ENCODE measurements around the gene MCM7.

The MCM7 gene

DNA sequence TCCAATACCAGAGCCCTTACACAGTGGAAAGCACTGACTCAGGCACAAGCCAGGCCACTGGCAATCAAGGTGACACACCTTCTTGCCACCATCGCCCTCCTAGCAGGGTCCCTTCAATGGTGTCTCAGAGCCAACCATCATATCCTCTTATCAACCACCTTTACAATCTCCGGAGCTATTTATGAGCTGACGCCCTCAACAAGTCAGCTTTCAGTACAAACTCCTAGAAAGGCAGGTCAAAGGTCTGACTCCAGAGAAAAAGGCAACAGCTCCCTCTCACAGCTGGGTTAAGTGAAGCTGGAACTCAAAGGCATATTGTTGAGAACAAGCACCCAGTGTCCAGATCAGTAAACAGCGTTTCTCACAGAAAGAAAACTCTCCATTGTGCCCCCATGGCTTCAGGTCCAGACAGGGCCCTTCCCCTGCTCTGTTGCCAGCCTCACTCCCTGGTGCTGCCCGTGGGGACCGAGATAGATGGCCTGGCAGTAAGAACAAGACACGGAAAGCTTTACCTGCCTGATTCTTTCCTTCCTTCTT, 22.1 kb downstream of the MCM7 start:
- no peak for DNase-seq (ENCODE audit: low read depth)
- TF ChIP-seq, protein P1, sequence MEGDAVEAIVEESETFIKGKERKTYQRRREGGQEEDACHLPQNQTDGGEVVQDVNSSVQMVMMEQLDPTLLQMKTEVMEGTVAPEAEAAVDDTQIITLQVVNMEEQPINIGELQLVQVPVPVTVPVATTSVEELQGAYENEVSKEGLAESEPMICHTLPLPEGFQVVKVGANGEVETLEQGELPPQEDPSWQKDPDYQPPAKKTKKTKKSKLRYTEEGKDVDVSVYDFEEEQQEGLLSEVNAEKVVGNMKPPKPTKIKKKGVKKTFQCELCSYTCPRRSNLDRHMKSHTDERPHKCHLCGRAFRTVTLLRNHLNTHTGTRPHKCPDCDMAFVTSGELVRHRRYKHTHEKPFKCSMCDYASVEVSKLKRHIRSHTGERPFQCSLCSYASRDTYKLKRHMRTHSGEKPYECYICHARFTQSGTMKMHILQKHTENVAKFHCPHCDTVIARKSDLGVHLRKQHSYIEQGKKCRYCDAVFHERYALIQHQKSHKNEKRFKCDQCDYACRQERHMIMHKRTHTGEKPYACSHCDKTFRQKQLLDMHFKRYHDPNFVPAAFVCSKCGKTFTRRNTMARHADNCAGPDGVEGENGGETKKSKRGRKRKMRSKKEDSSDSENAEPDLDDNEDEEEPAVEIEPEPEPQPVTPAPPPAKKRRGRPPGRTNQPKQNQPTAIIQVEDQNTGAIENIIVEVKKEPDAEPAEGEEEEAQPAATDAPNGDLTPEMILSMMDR (IDR thresholded peaks at IDR 0.05; ENCODE audit: low read length, missing control alignments), result no peak
- H3K4me3 ChIP-seq (replicated peaks; ENCODE audit: low read depth, low read length), result no peak overlapping the region

DNA sequence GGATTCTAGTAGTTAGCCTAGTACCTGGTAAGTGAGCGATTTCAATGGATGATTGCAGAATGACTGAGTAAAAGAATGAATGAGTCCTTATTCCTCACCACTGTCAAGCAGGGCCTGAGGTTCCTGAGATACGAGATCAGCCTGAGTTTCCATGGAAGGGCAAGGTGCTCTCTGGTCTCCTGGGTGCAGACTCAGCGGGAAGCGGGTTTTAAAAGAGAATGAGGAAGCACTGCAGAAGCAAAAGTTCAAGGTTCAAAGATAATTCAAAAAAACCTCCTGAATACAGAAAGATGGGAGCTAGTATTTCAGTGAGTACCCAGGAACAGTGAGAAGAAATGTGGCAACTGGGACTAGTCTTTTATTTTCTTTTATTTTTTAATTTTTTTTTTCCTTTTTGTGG, 24.0 kb downstream of the MCM7 start:
- TF ChIP-seq, protein P1 (IDR thresholded peaks at IDR 0.05; ENCODE audit: low read length, missing control alignments), result no peak
- no peak overlapping the region for H3K4me3 ChIP-seq (replicated peaks; ENCODE audit: low read depth, low read length)
- DNase-seq (ENCODE audit: low read depth), result no peak

DNA sequence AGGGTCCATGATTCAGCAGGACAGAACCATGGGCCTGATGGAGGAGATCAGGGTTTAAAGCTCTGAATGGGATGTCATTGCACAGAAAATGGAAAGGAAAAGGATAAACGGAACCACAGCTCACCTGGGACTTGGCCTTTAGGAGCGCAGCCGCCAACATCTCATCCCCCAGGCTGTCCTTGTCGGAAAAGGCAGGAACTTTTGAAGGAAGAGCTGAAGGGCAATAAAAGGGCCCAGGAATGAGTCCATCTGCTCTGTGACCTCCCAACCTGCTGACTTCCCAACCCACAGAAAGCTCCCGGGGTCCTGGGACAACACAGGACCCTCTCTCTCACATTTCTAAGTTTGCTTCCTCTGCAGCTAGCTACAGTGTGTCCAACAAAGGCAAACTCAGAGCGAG, 25.8 kb downstream of the MCM7 start:
- no peak overlapping the region for H3K4me3 ChIP-seq (replicated peaks; ENCODE audit: low read depth, low read length)
- TF ChIP-seq, protein P1 (IDR thresholded peaks at IDR 0.05; ENCODE audit: low read length, missing control alignments), result no peak
- DNase-seq (ENCODE audit: low read depth), result no peak

DNA sequence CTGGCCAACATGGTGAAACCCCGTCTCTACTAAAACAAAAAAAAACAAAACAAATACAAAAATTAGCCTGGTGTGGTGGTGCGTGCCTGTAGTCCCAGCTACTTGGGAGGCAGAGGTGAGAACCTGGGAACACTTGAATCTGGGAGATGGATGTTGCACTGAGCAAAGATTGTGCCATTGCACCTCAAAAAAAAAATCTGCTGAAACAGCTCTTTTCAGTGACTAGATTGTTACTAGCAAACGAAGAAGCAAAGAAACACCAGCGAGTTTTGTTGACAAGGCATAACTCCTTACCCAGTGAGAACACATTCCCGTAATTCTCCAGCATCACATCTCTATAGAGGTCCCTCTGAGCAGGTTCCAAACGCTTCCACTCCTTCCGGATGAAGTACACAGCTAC, 26.4 kb downstream of the MCM7 start:
- TF ChIP-seq, protein P1 (IDR thresholded peaks at IDR 0.05; ENCODE audit: low read length, missing control alignments), result no peak
- no peak for DNase-seq (ENCODE audit: low read depth)
- H3K4me3 ChIP-seq (replicated peaks; ENCODE audit: low read depth, low read length), result no peak overlapping the region

DNA sequence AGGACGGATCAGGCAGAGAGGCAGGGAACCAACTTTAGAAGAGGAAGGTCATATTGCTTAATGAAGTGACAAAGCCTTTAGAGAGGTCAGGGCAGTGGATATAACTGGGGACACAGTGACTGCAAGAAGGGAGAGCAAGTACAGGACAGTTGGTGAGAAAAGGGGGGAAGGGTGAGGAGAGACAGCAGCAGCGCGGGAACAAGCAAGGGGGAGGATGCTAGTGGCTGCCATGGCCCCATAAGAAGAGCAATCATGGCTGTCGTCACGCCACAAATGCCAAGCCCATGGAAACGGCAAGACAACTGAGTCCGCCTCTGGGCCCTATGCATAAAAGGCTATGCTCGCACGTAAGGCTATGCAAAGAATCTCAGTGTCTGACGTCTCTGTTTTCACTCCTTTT, 28.7 kb downstream of the MCM7 start:
- TF ChIP-seq, protein P1 (IDR thresholded peaks at IDR 0.05; ENCODE audit: low read length, missing control alignments), result no peak
- no peak for DNase-seq (ENCODE audit: low read depth)
- no peak overlapping the region for H3K4me3 ChIP-seq (replicated peaks; ENCODE audit: low read depth, low read length)

DNA sequence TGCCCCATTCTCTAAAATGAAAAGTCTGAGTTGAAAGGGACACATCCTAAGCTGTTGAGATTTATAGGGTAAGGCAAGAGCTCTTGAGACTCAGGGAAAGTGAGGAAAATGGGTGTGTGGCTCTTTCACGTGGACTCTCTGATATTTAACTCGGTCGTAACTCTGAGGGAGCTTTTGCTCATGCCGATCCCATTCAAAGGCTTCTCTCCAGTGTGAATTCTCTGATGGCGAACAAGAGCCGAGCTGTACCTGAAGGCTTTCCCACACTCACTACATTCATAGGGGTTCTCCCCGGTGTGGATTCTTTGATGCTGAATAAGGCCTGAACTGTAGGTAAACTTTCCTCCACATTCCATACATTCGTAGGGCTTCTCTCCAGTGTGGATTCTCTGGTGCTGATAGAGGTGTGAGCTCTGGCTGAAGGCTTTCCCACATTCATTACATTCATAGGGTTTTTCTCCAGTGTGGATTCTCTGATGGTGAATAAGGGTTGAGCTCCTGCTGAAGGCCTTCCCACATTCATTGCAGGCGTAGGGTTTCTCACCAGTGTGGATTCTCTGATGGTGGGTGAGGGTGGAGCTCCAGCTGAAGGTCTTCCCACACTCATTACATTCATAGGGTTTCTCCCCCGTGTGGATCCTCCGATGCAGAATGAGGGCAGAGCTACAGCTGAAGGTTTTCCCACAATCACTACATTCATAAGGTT, 30.0 kb downstream of the MCM7 start:
- no peak for DNase-seq (ENCODE audit: low read depth)
- TF ChIP-seq, protein P1 (IDR thresholded peaks at IDR 0.05; ENCODE audit: low read length, missing control alignments), result no peak
- no peak overlapping the region for H3K4me3 ChIP-seq (replicated peaks; ENCODE audit: low read depth, low read length)

DNA sequence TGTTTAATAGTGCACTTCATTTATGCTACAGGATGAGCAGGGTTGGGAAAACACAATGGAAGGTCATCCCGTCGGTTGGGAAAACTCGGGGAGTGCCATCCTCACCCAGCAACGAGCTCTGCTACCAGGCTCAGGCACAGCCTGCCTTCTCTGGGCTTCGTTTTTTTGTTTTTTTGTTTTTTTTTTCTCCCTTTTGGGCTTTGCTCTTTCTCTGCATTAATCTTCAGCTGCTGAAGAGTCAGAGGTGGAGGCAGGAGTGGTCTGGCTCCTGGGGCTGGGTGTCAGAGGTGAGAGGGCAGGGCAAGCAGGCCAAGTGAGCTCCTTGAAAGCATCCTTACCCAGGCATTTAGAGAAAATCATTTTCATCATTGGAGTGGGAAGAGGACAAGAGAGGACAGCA, 31.2 kb downstream of the MCM7 start:
- DNase-seq (ENCODE audit: low read depth), result no peak
- TF ChIP-seq, protein P1 (IDR thresholded peaks at IDR 0.05; ENCODE audit: low read length, missing control alignments), result no peak
- H3K4me3 ChIP-seq (replicated peaks; ENCODE audit: low read depth, low read length), result no peak overlapping the region

All from fibroblast of pulmonary artery (primary cell).